ENCODE results near the gene AAGAB.

DNA sequence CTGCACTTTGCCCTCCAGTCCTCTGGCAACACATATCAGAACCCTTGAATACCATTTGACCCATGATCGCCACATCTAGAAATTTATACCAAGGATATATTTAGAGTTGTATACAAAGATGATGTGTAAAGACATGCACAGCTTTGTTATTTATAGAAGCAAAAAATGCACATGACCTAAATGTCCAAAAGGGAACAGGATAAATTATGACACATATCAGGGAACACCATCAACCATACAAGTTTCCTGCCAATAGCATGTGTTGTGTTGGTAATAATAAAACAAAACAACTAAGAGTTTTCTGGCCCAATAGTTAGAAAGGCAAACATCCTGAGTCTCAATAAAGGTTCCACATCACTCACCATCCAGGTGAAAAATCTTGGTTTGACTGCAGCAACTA, 51.5 kb downstream of the AAGAB start:
- TF ChIP-seq, protein P1, sequence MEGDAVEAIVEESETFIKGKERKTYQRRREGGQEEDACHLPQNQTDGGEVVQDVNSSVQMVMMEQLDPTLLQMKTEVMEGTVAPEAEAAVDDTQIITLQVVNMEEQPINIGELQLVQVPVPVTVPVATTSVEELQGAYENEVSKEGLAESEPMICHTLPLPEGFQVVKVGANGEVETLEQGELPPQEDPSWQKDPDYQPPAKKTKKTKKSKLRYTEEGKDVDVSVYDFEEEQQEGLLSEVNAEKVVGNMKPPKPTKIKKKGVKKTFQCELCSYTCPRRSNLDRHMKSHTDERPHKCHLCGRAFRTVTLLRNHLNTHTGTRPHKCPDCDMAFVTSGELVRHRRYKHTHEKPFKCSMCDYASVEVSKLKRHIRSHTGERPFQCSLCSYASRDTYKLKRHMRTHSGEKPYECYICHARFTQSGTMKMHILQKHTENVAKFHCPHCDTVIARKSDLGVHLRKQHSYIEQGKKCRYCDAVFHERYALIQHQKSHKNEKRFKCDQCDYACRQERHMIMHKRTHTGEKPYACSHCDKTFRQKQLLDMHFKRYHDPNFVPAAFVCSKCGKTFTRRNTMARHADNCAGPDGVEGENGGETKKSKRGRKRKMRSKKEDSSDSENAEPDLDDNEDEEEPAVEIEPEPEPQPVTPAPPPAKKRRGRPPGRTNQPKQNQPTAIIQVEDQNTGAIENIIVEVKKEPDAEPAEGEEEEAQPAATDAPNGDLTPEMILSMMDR (IDR thresholded peaks at IDR 0.05; ENCODE audit: insufficient read depth, low read length, poor library complexity, severe bottlenecking) = no peak
- TF ChIP-seq EZH2phosphoT487 (conservative IDR thresholded peaks at IDR 0.05; ENCODE audit: low read length) = no peak

All from SU-DHL-6 (cell line).